Coronary artery (tissue), 2 donors: Measurements from ENCODE around the gene NCBP3.

ENCODE experiments used
- DNase-seq: peaks from one replicate; pipeline ENCODE4 v3.0.0-alpha.2; 2017; ENCODE audit warnings: low spot score
- H3K27ac ChIP-seq, 2 donors: fragments of 200-600 bp; sonication (generic); one replicate each; pipeline ENCODE4 v1.5.1; 2016 to 2019
- H3K4me3 ChIP-seq: fragments of 200-600 bp; sonication (generic); 2 replicates; pipeline ENCODE4 v1.5.1; 2016; ENCODE audit warnings: mild to moderate bottlenecking, moderate library complexity
- TF ChIP-seq, protein P1 (sequence below): fragments of 200-600 bp; sonication (generic); IDR thresholded peaks from one replicate; pipeline ENCODE4 v1.5.1; 2019; ENCODE audit warnings: antibody characterized with exemption

NCBP3 gene

DNA sequence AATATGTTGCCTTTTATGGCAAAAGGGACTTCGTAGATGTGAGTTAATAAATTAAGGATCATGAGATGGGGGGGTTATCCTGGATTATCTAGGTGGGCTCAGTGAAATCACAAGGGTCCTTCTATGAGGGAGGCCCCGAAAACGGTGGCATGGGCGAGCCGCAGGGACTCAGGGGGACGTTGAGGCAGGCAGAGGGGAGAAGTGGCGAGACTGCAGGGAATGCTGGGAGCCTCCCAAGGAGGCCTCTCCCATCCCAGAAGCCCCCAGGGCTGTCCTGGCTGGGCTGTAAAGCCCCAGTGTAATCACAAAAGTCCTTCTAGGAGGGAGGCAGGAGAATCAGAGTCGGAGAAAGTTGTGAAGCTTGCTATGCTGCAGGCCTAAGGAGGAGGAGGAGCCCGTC is 80.1 kb downstream of the NCBP3 start:
- DNase-seq: no peak
- Histone ChIP-seq H3K4me3 (no peak overlapping the region), H3K27ac (no peak overlapping the region)
- TF ChIP-seq, protein P1, sequence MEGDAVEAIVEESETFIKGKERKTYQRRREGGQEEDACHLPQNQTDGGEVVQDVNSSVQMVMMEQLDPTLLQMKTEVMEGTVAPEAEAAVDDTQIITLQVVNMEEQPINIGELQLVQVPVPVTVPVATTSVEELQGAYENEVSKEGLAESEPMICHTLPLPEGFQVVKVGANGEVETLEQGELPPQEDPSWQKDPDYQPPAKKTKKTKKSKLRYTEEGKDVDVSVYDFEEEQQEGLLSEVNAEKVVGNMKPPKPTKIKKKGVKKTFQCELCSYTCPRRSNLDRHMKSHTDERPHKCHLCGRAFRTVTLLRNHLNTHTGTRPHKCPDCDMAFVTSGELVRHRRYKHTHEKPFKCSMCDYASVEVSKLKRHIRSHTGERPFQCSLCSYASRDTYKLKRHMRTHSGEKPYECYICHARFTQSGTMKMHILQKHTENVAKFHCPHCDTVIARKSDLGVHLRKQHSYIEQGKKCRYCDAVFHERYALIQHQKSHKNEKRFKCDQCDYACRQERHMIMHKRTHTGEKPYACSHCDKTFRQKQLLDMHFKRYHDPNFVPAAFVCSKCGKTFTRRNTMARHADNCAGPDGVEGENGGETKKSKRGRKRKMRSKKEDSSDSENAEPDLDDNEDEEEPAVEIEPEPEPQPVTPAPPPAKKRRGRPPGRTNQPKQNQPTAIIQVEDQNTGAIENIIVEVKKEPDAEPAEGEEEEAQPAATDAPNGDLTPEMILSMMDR: no peak

DNA sequence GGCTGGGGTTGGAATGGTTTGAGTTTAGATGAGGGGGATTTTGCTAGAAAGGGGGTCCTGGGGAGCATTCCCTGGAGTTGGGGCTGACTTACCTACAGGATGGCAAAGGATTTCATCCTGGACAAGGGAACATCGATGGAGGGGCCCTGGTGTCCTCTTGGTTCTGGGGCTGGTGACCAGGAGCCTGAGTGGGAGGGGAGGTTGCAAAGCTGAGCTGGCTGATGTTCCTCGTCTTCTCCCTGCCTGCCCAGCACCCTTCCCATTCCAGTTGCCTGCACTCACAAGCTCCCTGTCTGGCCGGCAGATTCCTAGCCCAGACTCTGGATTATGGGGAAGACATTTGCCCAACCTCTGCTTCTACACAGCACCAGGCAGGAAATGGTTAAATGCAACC is 82.3 kb downstream of the NCBP3 start:
- H3K4me3 ChIP-seq: no peak overlapping the region
- TF ChIP-seq, protein P1: no peak
- no peak for DNase-seq
- H3K27ac ChIP-seq: no peak overlapping the region

DNA sequence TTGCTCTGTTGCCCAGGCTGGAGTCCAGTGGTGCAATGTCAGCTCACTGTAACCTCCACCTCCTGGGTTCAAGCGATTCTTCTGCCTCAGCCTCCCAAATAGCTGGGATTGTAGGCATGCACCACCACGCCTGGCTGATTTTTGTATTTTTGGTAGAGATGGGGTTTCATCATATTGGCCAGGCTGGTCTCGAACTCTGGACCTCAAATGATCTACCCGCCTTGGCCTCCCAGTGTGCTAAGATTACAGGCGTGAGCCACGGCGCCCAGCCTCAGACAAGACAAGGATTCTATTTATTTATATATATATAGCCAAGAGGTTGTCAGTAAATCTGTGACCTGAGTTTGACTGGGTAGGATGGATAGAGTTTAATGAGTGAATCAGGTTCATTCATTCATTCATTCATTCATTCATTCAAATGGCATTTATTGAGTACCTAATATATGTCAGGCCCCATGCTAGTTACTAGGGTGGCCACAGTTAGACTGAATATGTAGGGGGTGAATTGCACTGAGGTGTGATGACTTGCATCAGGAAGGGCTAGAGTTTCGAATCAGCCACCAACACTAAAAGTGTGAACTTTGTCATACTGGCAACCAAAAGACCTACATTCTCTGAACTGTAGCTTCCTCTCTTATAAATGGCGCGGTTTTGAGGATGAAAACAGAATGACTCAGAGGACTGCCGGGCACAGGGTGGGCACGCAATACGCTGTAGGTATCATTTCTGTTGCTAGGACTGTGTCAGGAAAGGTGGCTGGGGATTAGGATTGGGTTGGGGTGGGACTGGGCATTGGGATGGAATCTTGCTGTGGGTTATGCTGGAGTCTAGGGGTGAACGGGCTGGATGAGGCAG is 82.9 kb downstream of the NCBP3 start:
- TF ChIP-seq, protein P1: no peak
- H3K4me3 ChIP-seq: no peak overlapping the region
- DNase-seq: no peak
- no peak overlapping the region for H3K27ac ChIP-seq

DNA sequence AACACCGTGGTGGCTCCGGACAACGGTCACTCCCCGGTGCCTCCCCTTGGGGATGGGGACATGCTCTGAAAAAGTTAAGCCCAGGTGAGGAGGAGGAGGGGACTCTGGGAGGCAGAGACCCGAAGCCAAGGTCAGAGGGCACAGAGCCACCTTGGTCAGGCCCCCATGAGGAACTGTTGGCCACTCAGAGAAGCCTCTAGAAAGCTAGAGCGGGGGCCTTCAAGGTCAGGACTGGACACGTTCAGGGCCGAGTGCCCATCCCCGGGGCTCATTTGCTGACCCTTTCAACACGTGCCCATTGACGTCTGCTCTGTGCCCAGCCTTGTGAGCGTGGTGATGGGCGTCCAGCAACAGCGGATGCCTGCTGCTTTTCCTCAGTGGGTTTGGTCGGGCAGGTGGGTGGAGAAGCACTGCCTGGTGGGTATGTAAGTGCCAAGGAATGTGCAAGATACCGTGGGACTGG is 84.1 kb downstream of the NCBP3 start:
- no peak overlapping the region for H3K4me3 ChIP-seq
- DNase-seq: no peak
- TF ChIP-seq, protein P1: no peak
- no peak overlapping the region for H3K27ac ChIP-seq

DNA sequence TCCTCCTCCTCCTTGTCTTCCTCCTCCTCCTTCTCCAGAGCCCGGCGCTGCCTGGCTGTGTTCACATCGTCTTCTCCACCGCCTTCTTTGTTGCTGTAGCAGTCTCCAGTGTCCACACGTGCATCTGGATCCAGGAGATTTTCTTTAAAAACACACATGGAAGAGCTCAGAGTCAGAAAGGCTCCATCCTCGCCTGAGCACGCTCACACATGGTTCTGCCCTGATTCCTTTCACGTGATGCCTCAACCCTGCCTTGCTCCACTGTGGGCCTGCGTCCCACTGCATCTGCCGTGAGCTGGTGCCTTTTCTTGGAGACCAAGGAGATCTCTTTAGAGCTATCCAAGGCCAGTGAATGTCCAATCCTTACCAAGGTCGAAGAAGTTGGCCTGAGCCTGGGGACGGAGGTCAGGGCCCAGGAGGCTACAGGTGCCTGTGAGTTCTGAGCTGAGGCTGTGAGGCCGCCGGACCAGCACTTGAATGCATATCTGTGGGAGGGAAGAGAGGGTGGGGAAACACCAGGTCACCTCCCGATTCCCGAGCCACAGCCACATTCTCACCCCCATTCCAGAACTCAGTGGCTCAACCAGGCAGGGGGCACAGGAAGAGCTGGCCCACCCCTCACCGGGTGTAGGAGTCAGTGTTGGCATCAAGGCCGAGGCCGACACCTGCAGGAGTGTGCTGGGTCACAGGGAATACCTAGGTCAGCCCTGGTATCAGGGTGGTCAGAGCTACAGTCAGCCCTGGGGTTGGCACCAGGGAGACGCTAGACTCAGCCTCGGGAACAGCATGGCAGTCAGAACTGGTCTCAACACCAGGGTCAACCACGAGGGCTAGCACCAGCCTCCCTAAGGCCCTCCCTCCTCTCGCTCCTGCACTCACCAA is 84.8 kb downstream of the NCBP3 start:
- Histone ChIP-seq H3K4me3 (no peak overlapping the region), H3K27ac (no peak overlapping the region)
- TF ChIP-seq, protein P1: no peak
- no peak for DNase-seq

DNA sequence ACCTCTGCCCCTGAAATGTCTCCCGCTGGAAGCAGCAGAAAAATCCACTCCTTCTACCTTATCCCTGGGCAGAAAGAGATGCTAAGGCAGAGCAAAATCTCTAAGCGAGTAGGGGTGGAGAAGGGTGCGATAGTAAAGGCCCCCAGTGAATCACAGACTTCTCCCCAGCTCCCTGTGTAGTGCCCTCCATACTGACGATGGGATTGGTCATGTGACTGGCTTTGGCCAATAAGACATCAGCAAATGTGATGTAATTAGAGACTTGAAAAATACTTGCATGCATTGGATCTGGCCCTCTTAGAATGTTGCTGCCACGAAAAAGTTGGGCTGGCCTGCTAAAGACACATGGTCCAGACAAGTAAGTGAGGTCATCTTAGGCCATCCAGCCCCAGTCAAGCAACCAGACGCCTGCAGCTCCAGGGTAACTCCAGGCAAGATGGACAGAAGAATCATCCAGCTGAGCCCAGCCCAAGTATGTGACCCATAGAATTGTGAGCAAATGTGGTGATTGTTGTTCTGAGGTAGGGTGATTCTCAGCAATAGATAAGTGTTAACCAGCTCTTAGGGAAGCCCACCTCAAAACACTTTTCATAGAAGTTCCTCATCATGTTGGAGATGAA is 86.3 kb downstream of the NCBP3 start:
- DNase-seq: no peak
- Histone ChIP-seq H3K27ac (no peak overlapping the region), H3K4me3 (no peak overlapping the region)
- TF ChIP-seq, protein P1: no peak
